ENCODE data around the gene CHGA. TPM values are rescaled to one million over a fixed set of nuclear protein-coding genes. Genes with fewer than 3 reads are reported as not detected.

The CHGA gene
- total RNA-seq (2022), result 0.17 and 0.24 TPM in 2 replicates
- Bru-seq, nascent RNA, result percentile 6 among the genes with signal in this experiment
- BruChase-seq, experiment 1, labeled RNA remaining after a 6-hour chase, result not detected
- BruChase-seq, experiment 2, labeled RNA remaining after a 2-hour chase, result percentile 2 among the genes with signal in this experiment
- long read RNA-seq, result 0 reads

DNA sequence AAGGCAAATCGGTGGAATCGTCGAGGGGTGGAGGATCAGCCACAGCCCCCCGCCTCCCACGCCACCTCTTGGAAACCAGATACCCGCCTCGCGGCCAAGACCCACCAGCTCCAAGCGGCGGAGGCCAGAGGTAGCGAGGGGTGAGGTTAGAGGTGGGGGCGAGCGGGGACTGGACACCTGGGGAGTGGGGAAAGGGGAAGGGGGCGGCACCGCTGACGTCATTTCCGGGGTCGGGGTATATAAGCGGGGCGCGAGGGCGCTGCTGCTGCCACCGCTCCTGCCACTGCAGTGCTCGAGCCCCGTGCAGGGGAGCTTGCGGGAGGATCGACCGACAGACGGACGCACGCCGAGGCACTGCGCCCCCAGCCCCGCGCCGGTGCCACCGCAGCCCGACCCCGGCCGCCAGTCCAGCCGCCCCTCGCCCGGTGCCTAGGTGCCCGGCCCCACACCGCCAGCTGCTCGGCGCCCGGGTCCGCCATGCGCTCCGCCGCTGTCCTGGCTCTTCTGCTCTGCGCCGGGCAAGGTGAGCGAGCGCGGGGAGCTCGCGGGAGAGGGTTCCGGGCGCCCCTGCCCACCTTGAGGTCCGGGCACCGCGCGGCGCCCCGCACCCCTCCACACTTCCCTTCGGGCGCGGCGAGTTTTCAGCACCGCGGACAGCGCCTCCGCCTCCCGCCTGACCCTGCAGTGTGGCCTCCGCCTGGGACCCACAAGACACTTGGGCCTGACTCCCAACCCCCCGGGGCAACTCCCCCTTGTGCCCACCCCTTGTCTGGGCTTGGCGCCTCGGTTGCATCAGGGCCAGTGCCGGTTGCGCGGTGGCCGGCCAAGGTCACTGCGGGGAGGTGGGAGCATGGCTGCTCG, at the start of gene CHGA:
Gene CHGA (plus strand): TSS at position 268 of the 861 bp plus-strand sequence. CDS start 210 bp downstream, at position 478.
- H3K27ac Mint-ChIP-seq (ENCODE audit: unreplicated experiment), result no peak within 1 kb of the TSS
- TF ChIP-seq, protein P1, sequence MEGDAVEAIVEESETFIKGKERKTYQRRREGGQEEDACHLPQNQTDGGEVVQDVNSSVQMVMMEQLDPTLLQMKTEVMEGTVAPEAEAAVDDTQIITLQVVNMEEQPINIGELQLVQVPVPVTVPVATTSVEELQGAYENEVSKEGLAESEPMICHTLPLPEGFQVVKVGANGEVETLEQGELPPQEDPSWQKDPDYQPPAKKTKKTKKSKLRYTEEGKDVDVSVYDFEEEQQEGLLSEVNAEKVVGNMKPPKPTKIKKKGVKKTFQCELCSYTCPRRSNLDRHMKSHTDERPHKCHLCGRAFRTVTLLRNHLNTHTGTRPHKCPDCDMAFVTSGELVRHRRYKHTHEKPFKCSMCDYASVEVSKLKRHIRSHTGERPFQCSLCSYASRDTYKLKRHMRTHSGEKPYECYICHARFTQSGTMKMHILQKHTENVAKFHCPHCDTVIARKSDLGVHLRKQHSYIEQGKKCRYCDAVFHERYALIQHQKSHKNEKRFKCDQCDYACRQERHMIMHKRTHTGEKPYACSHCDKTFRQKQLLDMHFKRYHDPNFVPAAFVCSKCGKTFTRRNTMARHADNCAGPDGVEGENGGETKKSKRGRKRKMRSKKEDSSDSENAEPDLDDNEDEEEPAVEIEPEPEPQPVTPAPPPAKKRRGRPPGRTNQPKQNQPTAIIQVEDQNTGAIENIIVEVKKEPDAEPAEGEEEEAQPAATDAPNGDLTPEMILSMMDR (IDR thresholded peaks at IDR 0.05; ENCODE audit: unreplicated experiment), result no peak
- intact Hi-C loops (cut with micrococcal nuclease; ENCODE audit: unreplicated experiment), result no loop called here
- no peak within 1 kb of the TSS for H3K4me3 Mint-ChIP-seq (ENCODE audit: low read depth, unreplicated experiment)
- peaks cover 71% of the 10 kb centered on the region for H3K27me3 Mint-ChIP-seq (ENCODE audit: unreplicated experiment)
- no peaks in the 10 kb centered on the region for H3K9me3 Mint-ChIP-seq (ENCODE audit: low read depth, unreplicated experiment)
- BruUV-seq (replicated peaks), result no TSS peak
- CTCF ChIA-PET, result no interaction called here
- DNase-seq, result peak; percentile 32
- no peaks in the 10 kb centered on the region for H3K4me1 Mint-ChIP-seq (ENCODE audit: low read depth, unreplicated experiment)
- H3K36me3 Mint-ChIP-seq (ENCODE audit: insufficient read depth, unreplicated experiment), result no peaks in the 10 kb centered on the region

DNA sequence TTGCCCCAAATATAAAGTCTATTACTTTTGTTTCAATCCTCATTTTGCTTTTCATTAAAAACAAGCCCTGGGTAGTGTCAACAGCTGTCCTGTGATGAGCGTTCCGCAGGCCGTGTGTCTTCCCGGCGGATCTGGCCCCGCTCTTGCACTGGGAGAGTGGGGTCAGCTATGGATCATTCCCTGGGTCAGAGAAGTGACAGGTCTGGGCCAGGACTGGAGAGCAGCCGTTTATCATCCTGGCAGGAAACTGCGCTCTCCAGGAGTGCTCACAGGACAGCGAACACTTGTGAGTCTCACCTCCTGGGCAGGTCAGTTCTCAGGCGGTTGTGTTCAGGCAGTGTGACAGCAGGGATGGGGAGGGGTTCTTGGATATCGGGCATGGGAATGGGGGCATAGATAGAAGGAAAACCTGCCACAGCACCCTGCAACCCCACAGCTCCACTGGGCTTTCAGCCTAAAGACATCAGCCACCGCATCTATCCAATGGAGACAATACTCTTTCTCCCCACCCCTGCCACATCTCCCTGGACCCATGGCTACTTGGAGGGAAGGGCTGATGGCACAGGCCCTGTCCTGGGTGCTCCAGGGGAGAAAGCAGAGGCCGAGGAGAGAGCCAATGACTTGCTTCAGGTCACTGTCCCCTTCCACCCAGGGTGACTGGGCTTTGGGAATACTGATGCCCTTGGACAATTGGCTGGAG, 47.8 kb upstream of the CHGA start:
- CTCF ChIA-PET, result no interaction called here
- DNase-seq, result no peak

GRCh38 chr14:92877757-92878431, 45.1 kb upstream of the CHGA start:
- CTCF ChIA-PET, result no interaction called here
- no peaks in the 10 kb centered on the region for H3K36me3 Mint-ChIP-seq (ENCODE audit: insufficient read depth, unreplicated experiment)
- TF ChIP-seq, protein P1 (IDR thresholded peaks at IDR 0.05; ENCODE audit: unreplicated experiment), result no peak
- no peak overlapping the region for H3K27ac Mint-ChIP-seq (ENCODE audit: unreplicated experiment)
- no peak overlapping the region for H3K4me3 Mint-ChIP-seq (ENCODE audit: low read depth, unreplicated experiment)
- no peak for DNase-seq
- no TSS peak for BruUV-seq (replicated peaks)
- no peaks in the 10 kb centered on the region for H3K4me1 Mint-ChIP-seq (ENCODE audit: low read depth, unreplicated experiment)
- H3K27me3 Mint-ChIP-seq (ENCODE audit: unreplicated experiment), result peaks cover 59% of the 10 kb centered on the region
- intact Hi-C loops (cut with micrococcal nuclease; ENCODE audit: unreplicated experiment), result no loop called here
- no peaks in the 10 kb centered on the region for H3K9me3 Mint-ChIP-seq (ENCODE audit: low read depth, unreplicated experiment)

More for the DNA sequence above, 47.8 kb upstream of the CHGA start:
- BruUV-seq (replicated peaks), result no TSS peak
- H3K27ac Mint-ChIP-seq (ENCODE audit: unreplicated experiment), result no peak overlapping the region
- no peak overlapping the region for H3K4me3 Mint-ChIP-seq (ENCODE audit: low read depth, unreplicated experiment)
- no peaks in the 10 kb centered on the region for H3K36me3 Mint-ChIP-seq (ENCODE audit: insufficient read depth, unreplicated experiment)
- H3K27me3 Mint-ChIP-seq (ENCODE audit: unreplicated experiment), result peaks cover 36% of the 10 kb centered on the region
- intact Hi-C loops (cut with micrococcal nuclease; ENCODE audit: unreplicated experiment), result no loop called here
- H3K4me1 Mint-ChIP-seq (ENCODE audit: low read depth, unreplicated experiment), result no peaks in the 10 kb centered on the region
- no peaks in the 10 kb centered on the region for H3K9me3 Mint-ChIP-seq (ENCODE audit: low read depth, unreplicated experiment)
- TF ChIP-seq, protein P1 (IDR thresholded peaks at IDR 0.05; ENCODE audit: unreplicated experiment), result no peak

DNA sequence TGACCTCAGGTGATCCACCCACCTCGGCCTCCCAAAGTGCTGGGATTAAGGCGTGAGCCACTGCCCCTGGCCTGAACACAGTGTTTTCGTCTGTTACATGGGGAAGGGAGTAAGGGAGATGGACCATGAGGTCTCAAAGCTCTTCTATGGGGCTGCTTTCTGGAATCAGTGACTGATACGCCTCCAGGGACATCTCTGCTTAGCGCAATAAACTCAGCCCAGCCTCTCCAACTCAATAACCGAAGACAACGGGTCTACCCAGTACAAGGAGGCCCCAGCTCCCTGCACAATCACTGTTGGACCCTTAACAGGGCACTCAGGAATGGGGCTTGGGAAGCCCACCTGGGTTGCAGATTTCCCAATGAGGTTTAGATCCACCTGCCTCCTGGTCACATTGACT, 42.6 kb upstream of the CHGA start:
- Mint-ChIP-seq H3K36me3 (ENCODE audit: insufficient read depth, unreplicated experiment) (no peaks in the 10 kb centered on the region), H3K4me1 (ENCODE audit: low read depth, unreplicated experiment) (no peaks in the 10 kb centered on the region), H3K4me3 (ENCODE audit: low read depth, unreplicated experiment) (no peak overlapping the region), H3K27ac (ENCODE audit: unreplicated experiment) (no peak overlapping the region), H3K9me3 (ENCODE audit: low read depth, unreplicated experiment) (no peaks in the 10 kb centered on the region), H3K27me3 (ENCODE audit: unreplicated experiment) (peaks cover 66% of the 10 kb centered on the region)
- CTCF ChIA-PET, result interaction anchor here (0.7 to 1.5 kb wide), 8 partner anchors 66 to 339 kb away, joined by 3 to 11 read pairs (median 6); partner anchors contain the start of genes GON7 and UBR7
- TF ChIP-seq, protein P1 (IDR thresholded peaks at IDR 0.05; ENCODE audit: unreplicated experiment), result no peak
- BruUV-seq (replicated peaks), result no TSS peak
- intact Hi-C loops (cut with micrococcal nuclease; ENCODE audit: unreplicated experiment), result loop anchor here (5.0 kb wide), 2 partner anchors 67 to 272 kb away; no protein-coding TSS in a partner anchor
- DNase-seq, result no peak
